Stimulated activated memory B cell treated with anti-CD40 and anti-IgM and Interleukin-4, amounts not matched to agents 10 μg/mL and 1 μg/mL and 100 μg/mL, for 72 hours (primary cell): ENCODE results near the gene DCUN1D5.
A peak's percentile ranks its signal among the peaks of the same experiment; 100 is the strongest.

ENCODE experiments used
- ATAC-seq: fragments of 150-1000 bp; cut with Tn5 transposase; 2 replicates; pipeline ENCODE4 v1.10.0; 2021
- H3K27ac Mint-ChIP-seq: one replicate; pipeline ENCODE4 v1.8.0; 2022; ENCODE audit warnings: mild to moderate bottlenecking, mixed read lengths
- H3K27me3 Mint-ChIP-seq: one replicate; pipeline ENCODE4 v1.8.0; 2022; ENCODE audit warnings: mixed read lengths
- H3K36me3 Mint-ChIP-seq: one replicate; pipeline ENCODE4 v1.8.0; 2022; ENCODE audit warnings: mixed read lengths
- H3K4me1 Mint-ChIP-seq: one replicate; pipeline ENCODE4 v1.8.0; 2022; ENCODE audit warnings: mixed read lengths
- H3K4me3 Mint-ChIP-seq: one replicate; pipeline ENCODE4 v1.8.0; 2022; ENCODE audit warnings: mild to moderate bottlenecking, moderate library complexity, mixed read lengths
- H3K9me3 Mint-ChIP-seq: one replicate; pipeline ENCODE4 v1.8.0; 2022; ENCODE audit warnings: mixed read lengths

The DCUN1D5 gene

GRCh38 chr11:103077554-103077953, 14.4 kb downstream of the DCUN1D5 start:
- no peak overlapping the region for H3K4me3 Mint-ChIP-seq
- no peak for ATAC-seq
- H3K4me1 Mint-ChIP-seq: no peaks in the 10 kb centered on the region
- H3K27me3 Mint-ChIP-seq: no peaks in the 10 kb centered on the region
- no peak overlapping the region for H3K27ac Mint-ChIP-seq
- H3K9me3 Mint-ChIP-seq: no peaks in the 10 kb centered on the region
- H3K36me3 Mint-ChIP-seq: peaks cover 52% of the 10 kb centered on the region

- no peaks in the 10 kb centered on the region for H3K27me3 Mint-ChIP-seq
- H3K36me3 Mint-ChIP-seq: peaks cover 52% of the 10 kb centered on the region
- H3K27ac Mint-ChIP-seq: no peak overlapping the region
- no peaks in the 10 kb centered on the region for H3K9me3 Mint-ChIP-seq
- no peak overlapping the region for H3K4me3 Mint-ChIP-seq
- no peak for ATAC-seq
- H3K4me1 Mint-ChIP-seq: no peaks in the 10 kb centered on the region
These were observed 15.6 kb downstream of the DCUN1D5 start for GRCh38 chr11:103076361-103076760.

GRCh38 chr11:103071008-103071407, 21.0 kb downstream of the DCUN1D5 start:
- Mint-ChIP-seq H3K36me3 (peaks cover 58% of the 10 kb centered on the region), H3K27ac (peak overlapping the region; percentile 79), H3K27me3 (no peaks in the 10 kb centered on the region), H3K9me3 (no peaks in the 10 kb centered on the region), H3K4me1 (peaks cover 38% of the 10 kb centered on the region), H3K4me3 (no peak overlapping the region)
- ATAC-seq: no peak

- H3K27me3 Mint-ChIP-seq: no peaks in the 10 kb centered on the region
- peak; percentile 34 for ATAC-seq
- H3K36me3 Mint-ChIP-seq: peaks cover 53% of the 10 kb centered on the region
- no peaks in the 10 kb centered on the region for H3K9me3 Mint-ChIP-seq
- peaks cover 38% of the 10 kb centered on the region for H3K4me1 Mint-ChIP-seq
- peak overlapping the region; percentile 79 for H3K27ac Mint-ChIP-seq
- H3K4me3 Mint-ChIP-seq: no peak overlapping the region
These were observed 21.8 kb downstream of the DCUN1D5 start for GRCh38 chr11:103070142-103070541.

GRCh38 chr11:103069367-103069766, 22.6 kb downstream of the DCUN1D5 start:
- no peaks in the 10 kb centered on the region for H3K9me3 Mint-ChIP-seq
- H3K4me1 Mint-ChIP-seq: peaks cover 38% of the 10 kb centered on the region
- no peak for ATAC-seq
- no peaks in the 10 kb centered on the region for H3K27me3 Mint-ChIP-seq
- H3K36me3 Mint-ChIP-seq: peaks cover 52% of the 10 kb centered on the region
- H3K27ac Mint-ChIP-seq: peak overlapping the region; percentile 79
- no peak overlapping the region for H3K4me3 Mint-ChIP-seq

GRCh38 chr11:103067118-103067517, 24.8 kb downstream of the DCUN1D5 start:
- H3K27ac Mint-ChIP-seq: no peak overlapping the region

GRCh38 chr11:103061656-103062055, 30.3 kb downstream of the DCUN1D5 start:
- H3K9me3 Mint-ChIP-seq: no peaks in the 10 kb centered on the region
- no peak overlapping the region for H3K27ac Mint-ChIP-seq

More at GRCh38 chr11:103067118-103067517, 24.8 kb downstream of the DCUN1D5 start:
- ATAC-seq: no peak
- H3K9me3 Mint-ChIP-seq: no peaks in the 10 kb centered on the region
- no peaks in the 10 kb centered on the region for H3K27me3 Mint-ChIP-seq
- no peak overlapping the region for H3K4me3 Mint-ChIP-seq
- H3K36me3 Mint-ChIP-seq: peaks cover 51% of the 10 kb centered on the region
- peaks cover 38% of the 10 kb centered on the region for H3K4me1 Mint-ChIP-seq

GRCh38 chr11:103055221-103055890, 36.6 kb downstream of the DCUN1D5 start:
- ATAC-seq: no peak
- Mint-ChIP-seq H3K9me3 (no peaks in the 10 kb centered on the region), H3K4me1 (no peaks in the 10 kb centered on the region)

More at GRCh38 chr11:103061656-103062055, 30.3 kb downstream of the DCUN1D5 start:
- no peak for ATAC-seq
- H3K27me3 Mint-ChIP-seq: no peaks in the 10 kb centered on the region
- no peak overlapping the region for H3K4me3 Mint-ChIP-seq
- H3K4me1 Mint-ChIP-seq: no peaks in the 10 kb centered on the region
- peaks cover 31% of the 10 kb centered on the region for H3K36me3 Mint-ChIP-seq

GRCh38 chr11:103053997-103054396, 38.0 kb downstream of the DCUN1D5 start:
- Mint-ChIP-seq H3K9me3 (no peaks in the 10 kb centered on the region), H3K36me3 (no peaks in the 10 kb centered on the region), H3K4me1 (no peaks in the 10 kb centered on the region), H3K27me3 (no peaks in the 10 kb centered on the region), H3K4me3 (no peak overlapping the region), H3K27ac (no peak overlapping the region)
- ATAC-seq: no peak

More at GRCh38 chr11:103055221-103055890, 36.6 kb downstream of the DCUN1D5 start:
- Mint-ChIP-seq H3K36me3 (peaks cover 6% of the 10 kb centered on the region), H3K27me3 (no peaks in the 10 kb centered on the region), H3K27ac (no peak overlapping the region), H3K4me3 (no peak overlapping the region)

GRCh38 chr11:103051981-103052380, 40.0 kb downstream of the DCUN1D5 start:
- ATAC-seq: no peak

GRCh38 chr11:103051151-103051801, 40.7 kb downstream of the DCUN1D5 start:
- Mint-ChIP-seq H3K27ac (no peak overlapping the region), H3K4me3 (no peak overlapping the region), H3K4me1 (no peaks in the 10 kb centered on the region), H3K36me3 (no peaks in the 10 kb centered on the region), H3K27me3 (no peaks in the 10 kb centered on the region), H3K9me3 (no peaks in the 10 kb centered on the region)
- no peak for ATAC-seq

More at GRCh38 chr11:103051981-103052380, 40.0 kb downstream of the DCUN1D5 start:
- Mint-ChIP-seq H3K4me1 (no peaks in the 10 kb centered on the region), H3K27me3 (no peaks in the 10 kb centered on the region), H3K36me3 (no peaks in the 10 kb centered on the region), H3K4me3 (no peak overlapping the region), H3K9me3 (no peaks in the 10 kb centered on the region), H3K27ac (no peak overlapping the region)

GRCh38 chr11:103050351-103050750, 41.6 kb downstream of the DCUN1D5 start:
- no peak overlapping the region for H3K4me3 Mint-ChIP-seq
- H3K36me3 Mint-ChIP-seq: no peaks in the 10 kb centered on the region
- no peak for ATAC-seq
- H3K4me1 Mint-ChIP-seq: no peaks in the 10 kb centered on the region
- no peak overlapping the region for H3K27ac Mint-ChIP-seq
- no peaks in the 10 kb centered on the region for H3K27me3 Mint-ChIP-seq
- H3K9me3 Mint-ChIP-seq: no peaks in the 10 kb centered on the region

- H3K4me1 Mint-ChIP-seq: no peaks in the 10 kb centered on the region
- H3K4me3 Mint-ChIP-seq: no peak overlapping the region
- no peak overlapping the region for H3K27ac Mint-ChIP-seq
- H3K36me3 Mint-ChIP-seq: no peaks in the 10 kb centered on the region
- no peaks in the 10 kb centered on the region for H3K9me3 Mint-ChIP-seq
- no peak for ATAC-seq
- H3K27me3 Mint-ChIP-seq: no peaks in the 10 kb centered on the region
These were observed 44.1 kb downstream of the DCUN1D5 start for GRCh38 chr11:103047837-103048236.

- Mint-ChIP-seq H3K9me3 (no peaks in the 10 kb centered on the region), H3K36me3 (no peaks in the 10 kb centered on the region), H3K27ac (no peak overlapping the region), H3K27me3 (no peaks in the 10 kb centered on the region), H3K4me3 (no peak overlapping the region), H3K4me1 (no peaks in the 10 kb centered on the region)
- ATAC-seq: no peak
These were observed 47.9 kb downstream of the DCUN1D5 start for GRCh38 chr11:103043826-103044678.

GRCh38 chr11:103042161-103042560, 49.8 kb downstream of the DCUN1D5 start:
- Mint-ChIP-seq H3K27me3 (no peaks in the 10 kb centered on the region), H3K4me3 (no peak overlapping the region), H3K4me1 (no peaks in the 10 kb centered on the region), H3K27ac (no peak overlapping the region), H3K36me3 (no peaks in the 10 kb centered on the region), H3K9me3 (no peaks in the 10 kb centered on the region)
- ATAC-seq: no peak
